Measurements from ENCODE around the gene OVCA2.

The OVCA2 gene

GRCh38 chr17:2051061-2051932, 9.5 kb downstream of the OVCA2 start:
- no peak overlapping the region for H3K9ac ChIP-seq (ENCODE audit: low read depth, low read length)
- TF ChIP-seq EZH2 (IDR thresholded peaks at IDR 0.05; ENCODE audit: borderline replicate concordance, low read depth, low read length, severe bottlenecking): peak; percentile 61
- TF ChIP-seq, protein P1, sequence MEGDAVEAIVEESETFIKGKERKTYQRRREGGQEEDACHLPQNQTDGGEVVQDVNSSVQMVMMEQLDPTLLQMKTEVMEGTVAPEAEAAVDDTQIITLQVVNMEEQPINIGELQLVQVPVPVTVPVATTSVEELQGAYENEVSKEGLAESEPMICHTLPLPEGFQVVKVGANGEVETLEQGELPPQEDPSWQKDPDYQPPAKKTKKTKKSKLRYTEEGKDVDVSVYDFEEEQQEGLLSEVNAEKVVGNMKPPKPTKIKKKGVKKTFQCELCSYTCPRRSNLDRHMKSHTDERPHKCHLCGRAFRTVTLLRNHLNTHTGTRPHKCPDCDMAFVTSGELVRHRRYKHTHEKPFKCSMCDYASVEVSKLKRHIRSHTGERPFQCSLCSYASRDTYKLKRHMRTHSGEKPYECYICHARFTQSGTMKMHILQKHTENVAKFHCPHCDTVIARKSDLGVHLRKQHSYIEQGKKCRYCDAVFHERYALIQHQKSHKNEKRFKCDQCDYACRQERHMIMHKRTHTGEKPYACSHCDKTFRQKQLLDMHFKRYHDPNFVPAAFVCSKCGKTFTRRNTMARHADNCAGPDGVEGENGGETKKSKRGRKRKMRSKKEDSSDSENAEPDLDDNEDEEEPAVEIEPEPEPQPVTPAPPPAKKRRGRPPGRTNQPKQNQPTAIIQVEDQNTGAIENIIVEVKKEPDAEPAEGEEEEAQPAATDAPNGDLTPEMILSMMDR (IDR thresholded peaks at IDR 0.05; ENCODE audit: borderline replicate concordance, extremely low read depth, low read length, poor library complexity, severe bottlenecking): no peak
- peaks cover 67% of the 10 kb centered on the region for H3K4me1 ChIP-seq (ENCODE audit: insufficient read depth, low read length)
- no peak overlapping the region for H3K4me3 ChIP-seq (ENCODE audit: low read depth in 1 of 2, low read length in 2 of 2)
- DNase-seq: no peak
- ATAC-seq (ENCODE audit: insufficient read depth, low read depth): no peak
- peak overlapping the region; percentile 76 for H3K4me2 ChIP-seq (ENCODE audit: insufficient read depth, low read length)
- H4K20me1 ChIP-seq (ENCODE audit: insufficient read depth, low read length): peaks cover 28% of the 10 kb centered on the region
- H3K36me3 ChIP-seq (ENCODE audit: insufficient read depth, low read length): no peaks in the 10 kb centered on the region
- no peak overlapping the region for H3K27ac ChIP-seq (ENCODE audit: low read length)
- H3K9me3 ChIP-seq (ENCODE audit: insufficient read depth, low read length, severe bottlenecking): no peaks in the 10 kb centered on the region
- H3K27me3 ChIP-seq (ENCODE audit: insufficient read depth, low read length, poor library complexity): peaks cover 39% of the 10 kb centered on the region
- H3K79me2 ChIP-seq (ENCODE audit: insufficient read depth, low read length): no peaks in the 10 kb centered on the region
- no peak overlapping the region for H2AFZ ChIP-seq (ENCODE audit: low read depth, low read length)

- no peak for DNase-seq
- Histone ChIP-seq H2AFZ (ENCODE audit: low read depth, low read length) (no peak overlapping the region), H3K9me3 (ENCODE audit: insufficient read depth, low read length, severe bottlenecking) (no peaks in the 10 kb centered on the region), H3K9ac (ENCODE audit: low read depth, low read length) (no peak overlapping the region), H3K36me3 (ENCODE audit: insufficient read depth, low read length) (no peaks in the 10 kb centered on the region), H4K20me1 (ENCODE audit: insufficient read depth, low read length) (peaks cover 29% of the 10 kb centered on the region), H3K4me1 (ENCODE audit: insufficient read depth, low read length) (peaks cover 70% of the 10 kb centered on the region), H3K27ac (ENCODE audit: low read length) (no peak overlapping the region), H3K4me3 (ENCODE audit: low read depth in 1 of 2, low read length in 2 of 2) (no peak overlapping the region), H3K4me2 (ENCODE audit: insufficient read depth, low read length) (peak overlapping the region; percentile 46), H3K79me2 (ENCODE audit: insufficient read depth, low read length) (no peaks in the 10 kb centered on the region), H3K27me3 (ENCODE audit: insufficient read depth, low read length, poor library complexity) (peaks cover 39% of the 10 kb centered on the region)
- TF ChIP-seq, protein P1 (IDR thresholded peaks at IDR 0.05; ENCODE audit: borderline replicate concordance, extremely low read depth, low read length, poor library complexity, severe bottlenecking): no peak
- peak; percentile 7 for TF ChIP-seq EZH2 (IDR thresholded peaks at IDR 0.05; ENCODE audit: borderline replicate concordance, low read depth, low read length, severe bottlenecking)
- ATAC-seq (ENCODE audit: insufficient read depth, low read depth): no peak
Measured at GRCh38 chr17:2051933-2052559, 10.2 kb downstream of the OVCA2 start.

- Histone ChIP-seq H3K9ac (ENCODE audit: low read depth, low read length) (peak overlapping the region; percentile 55; the same call in 1 of the 2 replicates), H3K79me2 (ENCODE audit: insufficient read depth, low read length) (no peaks in the 10 kb centered on the region), H3K4me2 (ENCODE audit: insufficient read depth, low read length) (peak overlapping the region; percentile 99), H3K36me3 (ENCODE audit: insufficient read depth, low read length) (no peaks in the 10 kb centered on the region), H3K27me3 (ENCODE audit: insufficient read depth, low read length, poor library complexity) (peaks cover 39% of the 10 kb centered on the region), H4K20me1 (ENCODE audit: insufficient read depth, low read length) (peaks cover 29% of the 10 kb centered on the region), H3K4me1 (ENCODE audit: insufficient read depth, low read length) (peaks cover 68% of the 10 kb centered on the region), H3K27ac (ENCODE audit: low read length) (no peak overlapping the region; the same call in 1 of the 2 replicates), H3K9me3 (ENCODE audit: insufficient read depth, low read length, severe bottlenecking) (no peaks in the 10 kb centered on the region), H2AFZ (ENCODE audit: low read depth, low read length) (peak overlapping the region; percentile 49; the same call in 1 of the 2 replicates), H3K4me3 (ENCODE audit: low read depth in 1 of 2, low read length in 2 of 2) (peak overlapping the region; percentile 30 to 65; a peak in 3 of 4 replicates)
- peak; percentile 65 for DNase-seq
- ATAC-seq (ENCODE audit: insufficient read depth, low read depth): peak; percentile 39
- TF ChIP-seq, protein P1 (IDR thresholded peaks at IDR 0.05; ENCODE audit: borderline replicate concordance, extremely low read depth, low read length, poor library complexity, severe bottlenecking): peak; percentile 74
- TF ChIP-seq EZH2 (IDR thresholded peaks at IDR 0.05; ENCODE audit: borderline replicate concordance, low read depth, low read length, severe bottlenecking): peak; percentile 60
Measured at GRCh38 chr17:2053380-2054261, 11.8 kb downstream of the OVCA2 start.

Measured in DND-41 (cell line).